ENCODE results near the gene GALNT15.

The GALNT15 gene

DNA sequence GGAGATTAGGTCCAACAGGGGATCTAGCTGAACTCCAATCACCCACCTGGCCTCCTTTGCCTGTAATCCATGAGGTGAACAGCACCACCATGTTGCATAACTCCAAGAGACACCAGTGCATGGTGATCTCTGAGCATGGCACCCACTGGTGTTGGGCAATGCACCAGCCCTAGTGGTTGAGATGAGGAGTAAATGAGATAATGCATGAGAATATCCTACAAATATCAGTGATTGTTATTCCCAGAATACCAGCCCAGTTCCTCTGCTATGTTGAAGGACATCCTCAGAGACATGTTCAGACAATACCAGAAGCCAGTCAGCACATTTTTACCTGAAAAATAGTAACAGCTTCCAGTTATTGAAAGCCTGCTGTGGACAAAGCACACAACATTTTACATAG, 14.7 kb downstream of the GALNT15 start:
- no peak for FAIRE-seq

DNA sequence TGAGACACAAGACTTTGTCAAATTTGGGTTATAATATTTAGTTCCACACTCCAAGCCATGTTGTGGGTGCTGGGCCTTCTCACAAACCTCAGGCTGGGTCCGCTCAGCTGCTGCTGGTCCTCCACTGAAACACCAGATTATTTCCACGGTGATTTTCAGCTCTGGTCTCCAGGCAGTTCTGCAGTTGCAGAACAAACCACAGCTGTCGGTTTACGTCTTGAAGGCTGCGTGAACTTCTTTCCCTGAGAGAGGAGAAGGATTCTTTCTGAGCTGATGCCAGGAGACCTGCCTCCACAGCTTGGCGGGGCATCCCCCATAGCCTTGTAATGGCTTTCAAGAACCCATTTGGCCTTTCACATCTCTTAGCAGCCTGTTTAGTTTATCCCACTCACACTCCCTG, 16.2 kb downstream of the GALNT15 start:
- FAIRE-seq: no peak

DNA sequence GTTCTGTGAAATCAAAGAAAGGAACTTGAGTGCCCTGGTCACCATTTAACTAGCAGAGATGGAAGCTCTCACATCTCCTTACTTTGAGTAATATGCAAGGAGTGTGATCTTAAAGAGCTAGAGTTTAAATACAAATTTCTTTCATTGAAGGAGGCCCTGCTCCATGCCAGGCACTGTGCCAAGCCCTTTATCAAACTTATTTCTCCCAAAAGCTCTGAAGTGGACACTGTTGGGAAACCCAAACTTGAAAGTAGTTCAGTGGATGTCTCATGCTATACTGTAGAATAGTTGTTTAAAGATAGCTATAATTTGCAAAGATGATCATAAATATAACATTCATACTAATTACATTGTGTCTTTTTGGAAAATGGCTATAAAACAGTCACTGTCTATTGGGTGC, 17.1 kb downstream of the GALNT15 start:
- FAIRE-seq: no peak

DNA sequence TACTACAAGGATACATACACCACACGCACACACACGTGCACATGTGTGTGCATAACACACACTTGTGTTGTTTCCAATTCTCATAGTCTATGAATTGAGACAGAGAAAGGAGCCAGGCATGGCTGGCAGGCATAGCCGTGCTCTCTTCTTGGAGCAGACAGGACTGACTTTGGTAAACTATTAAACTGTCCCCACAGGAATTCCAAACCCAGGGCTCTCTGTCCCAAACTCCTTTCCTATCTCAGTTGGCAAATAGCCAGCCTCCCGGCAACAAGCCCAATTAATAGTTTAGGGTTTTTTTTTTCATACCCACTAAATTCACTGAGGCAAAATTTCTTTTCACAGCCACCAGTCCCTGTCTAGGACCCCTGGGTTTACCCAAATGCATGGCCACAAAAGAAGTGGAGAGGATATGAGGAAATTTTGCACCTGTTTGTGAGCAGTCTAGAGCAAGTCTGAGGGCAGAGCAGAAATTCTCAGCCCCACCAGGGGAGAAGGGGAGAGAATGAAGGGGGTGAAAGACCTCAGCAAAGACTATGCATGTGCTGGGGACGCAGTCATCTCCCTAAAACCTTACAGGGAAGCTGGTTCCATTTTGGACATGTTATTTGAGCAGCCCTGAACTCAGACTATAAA, 17.8 kb downstream of the GALNT15 start:
- no peak for FAIRE-seq

DNA sequence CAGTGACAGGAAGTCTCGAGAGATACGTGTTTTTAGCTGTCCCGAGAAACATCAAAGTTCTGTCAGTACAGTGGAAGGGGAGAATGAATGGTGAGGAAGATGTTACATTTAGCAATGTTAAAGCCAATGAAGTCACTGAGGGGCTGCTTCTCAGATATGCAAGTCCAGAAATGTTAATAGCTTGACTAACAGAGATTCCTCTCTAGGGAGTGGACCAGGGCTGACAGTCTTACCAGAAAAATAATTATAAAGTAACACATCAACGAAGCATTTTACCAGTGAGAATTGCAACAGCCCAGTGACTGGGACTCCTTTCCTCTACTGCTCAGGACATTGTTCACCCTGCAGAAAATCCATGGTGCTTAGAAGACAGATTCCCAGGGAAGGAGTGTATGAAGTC, 23.9 kb downstream of the GALNT15 start:
- FAIRE-seq: no peak

DNA sequence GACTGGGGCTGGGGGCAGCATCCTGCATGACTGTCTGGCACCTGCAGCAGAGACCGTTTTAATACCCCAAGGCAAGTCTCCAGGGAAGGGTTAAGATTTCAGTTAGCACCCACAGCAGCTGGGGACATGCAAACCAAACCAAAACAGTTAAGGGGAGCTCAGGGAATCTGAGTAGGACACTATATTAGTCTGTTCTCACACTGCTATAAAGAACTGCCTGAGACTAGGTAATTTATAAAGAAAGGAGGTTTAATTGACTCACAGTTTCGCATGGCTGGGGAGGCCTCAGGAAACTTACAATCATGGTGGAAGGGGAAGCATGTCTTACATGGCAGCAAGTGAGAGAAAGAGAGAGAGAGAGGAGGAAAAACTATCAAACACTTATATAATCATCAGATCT, 25.3 kb downstream of the GALNT15 start:
- FAIRE-seq: no peak

DNA sequence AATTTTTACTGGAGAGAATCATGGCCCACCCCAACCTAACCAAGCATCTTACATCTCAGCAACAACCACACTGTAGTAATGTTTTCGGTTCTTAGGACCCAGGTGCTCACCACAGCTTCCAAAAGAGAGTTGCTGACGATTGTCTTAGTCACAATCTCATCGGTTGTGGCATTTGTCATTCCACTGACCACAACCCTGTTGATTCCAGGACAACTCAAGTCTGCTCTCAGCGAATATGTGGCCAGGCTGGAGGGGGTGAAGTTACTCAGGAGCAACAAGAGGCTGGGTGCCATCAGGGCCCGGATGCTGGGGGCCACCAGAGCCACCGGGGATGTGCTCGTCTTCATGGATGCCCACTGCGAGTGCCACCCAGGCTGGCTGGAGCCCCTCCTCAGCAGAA, 25.9 kb downstream of the GALNT15 start:
- FAIRE-seq: no peak

DNA sequence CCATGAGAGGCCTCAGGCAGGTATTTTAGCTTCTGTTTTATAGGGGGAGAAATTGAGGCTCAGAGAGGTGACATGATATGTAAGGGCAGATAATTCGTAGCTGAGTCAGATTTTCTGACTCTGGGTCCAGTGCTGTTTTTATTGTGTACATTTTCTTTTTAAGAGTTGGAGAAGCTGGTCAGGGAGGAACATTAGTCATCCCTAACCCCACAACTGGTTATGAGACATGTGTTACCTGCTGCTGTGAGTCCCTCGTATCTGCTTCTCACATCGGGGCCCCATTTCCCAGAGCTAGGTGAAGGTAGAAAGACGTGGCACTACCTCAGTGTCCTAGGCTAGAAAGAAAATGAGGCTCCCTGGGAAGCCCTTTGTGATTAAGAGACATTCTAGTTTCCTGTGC, 28.6 kb downstream of the GALNT15 start:
- no peak for FAIRE-seq

DNA sequence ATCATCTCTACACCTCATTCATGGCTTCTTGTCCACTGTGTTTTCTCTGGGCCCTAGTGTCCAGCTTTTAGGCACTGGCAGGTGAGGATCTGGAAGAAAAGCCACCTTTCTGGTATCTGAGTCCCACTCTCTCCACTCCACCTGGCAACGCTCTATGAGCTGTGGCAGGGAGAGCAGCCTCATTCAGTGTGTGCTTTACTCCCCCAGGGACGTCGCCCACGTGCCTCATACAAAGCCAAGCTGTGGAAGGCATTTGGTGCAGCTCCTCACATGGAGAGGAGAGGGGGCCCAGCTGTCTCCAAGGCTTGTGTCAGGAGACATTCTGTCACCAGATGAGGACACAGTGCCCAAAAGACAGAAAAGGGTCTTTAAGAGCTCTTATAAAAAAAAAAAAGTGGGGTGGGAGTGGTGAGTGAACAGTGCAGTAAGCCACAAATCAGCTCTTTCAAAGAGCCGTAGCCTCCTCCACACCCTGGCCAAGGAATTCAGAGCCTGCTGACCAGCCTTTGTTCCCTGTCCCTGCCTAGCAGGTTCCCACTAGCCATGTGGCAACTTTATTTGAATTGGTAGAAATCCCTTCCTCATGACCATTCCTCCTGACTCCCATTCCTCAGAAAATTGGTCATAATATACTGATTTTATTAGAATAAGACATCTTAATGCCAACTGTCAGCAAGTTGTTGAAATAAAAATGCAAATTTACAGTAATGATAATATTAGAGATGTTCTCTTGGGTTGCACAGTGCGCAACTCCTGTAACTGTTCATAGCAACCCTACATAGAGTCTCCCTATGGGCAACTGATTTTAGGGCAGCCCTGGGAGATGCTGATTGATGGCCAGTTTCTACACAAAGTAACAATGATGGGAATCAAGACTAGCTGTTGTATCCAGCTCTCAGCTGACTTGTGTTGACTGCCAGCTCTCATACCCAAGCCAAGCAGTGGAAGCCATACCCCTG, 29.5 kb downstream of the GALNT15 start:
- no peak for FAIRE-seq

DNA sequence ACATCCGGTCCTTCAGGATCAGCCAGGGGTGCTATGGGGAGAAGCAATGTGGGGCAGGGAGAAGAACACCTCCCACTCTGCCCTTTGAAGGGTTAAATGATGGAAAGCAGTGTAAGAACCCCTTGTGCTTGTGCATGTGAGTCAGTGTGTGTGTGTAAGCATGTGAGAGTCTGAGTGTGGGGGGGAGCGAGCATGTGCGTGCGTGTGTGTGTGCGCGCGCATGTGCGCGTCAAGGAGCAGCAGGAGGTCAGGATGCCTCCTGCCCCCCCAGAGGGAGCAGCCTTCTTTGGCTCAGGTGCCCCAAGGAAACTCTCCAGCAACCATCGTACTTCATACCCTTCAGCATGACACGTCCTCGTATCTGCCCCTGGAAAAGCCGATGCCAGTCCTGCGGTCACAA, 30.3 kb downstream of the GALNT15 start:
- FAIRE-seq: no peak

DNA sequence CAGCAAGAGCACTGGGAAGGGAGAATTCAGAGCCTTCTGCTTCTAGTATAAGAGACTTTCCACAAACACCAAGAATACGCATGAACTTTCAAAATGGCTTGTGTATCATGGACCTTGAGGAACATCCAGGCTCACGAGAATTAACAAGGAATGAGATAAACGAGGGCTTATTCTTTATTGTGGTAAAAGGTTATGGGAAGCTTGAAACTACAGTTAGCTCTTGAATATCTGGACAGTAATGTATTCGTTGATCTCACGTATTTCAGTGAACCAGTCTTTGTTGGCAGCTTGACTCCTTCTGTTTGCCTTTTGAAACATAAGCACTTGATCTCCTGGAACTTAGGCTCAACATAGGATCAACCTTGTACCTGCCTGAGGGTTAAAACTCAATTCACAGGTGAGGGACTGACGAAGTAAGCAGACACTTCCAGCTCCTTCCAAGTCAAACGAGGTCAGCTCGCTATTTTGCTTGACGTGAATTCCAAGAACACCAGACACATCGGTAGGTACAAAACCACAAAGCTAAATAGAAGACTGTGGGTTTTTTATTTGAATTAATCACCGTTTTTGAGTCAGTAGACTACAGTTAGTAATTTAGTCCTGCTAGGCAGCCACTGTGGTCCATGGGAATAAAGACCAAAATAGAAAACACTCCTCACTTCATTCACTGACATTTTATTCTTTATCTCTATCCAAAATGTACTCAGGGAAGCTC, 30.8 kb downstream of the GALNT15 start:
- no peak for FAIRE-seq

DNA sequence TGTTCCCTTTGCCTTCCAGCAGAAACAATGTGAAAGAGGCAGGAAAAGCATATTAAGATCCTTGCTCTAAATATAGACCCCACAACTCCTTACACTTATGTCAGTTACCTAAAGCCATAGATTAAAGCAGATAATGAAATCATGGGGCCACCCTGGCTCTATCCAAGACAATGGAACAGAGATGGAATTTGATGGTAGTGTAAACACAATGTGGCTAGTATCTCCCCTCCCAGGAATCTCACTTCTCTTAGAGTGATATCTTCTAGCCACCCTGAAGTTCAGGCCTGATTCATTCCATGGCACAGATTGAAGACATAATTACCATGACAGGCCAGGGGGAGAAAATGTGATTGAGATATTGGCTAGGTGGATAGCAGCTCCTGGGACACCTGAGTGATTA, 32.6 kb downstream of the GALNT15 start:
- FAIRE-seq: no peak

DNA sequence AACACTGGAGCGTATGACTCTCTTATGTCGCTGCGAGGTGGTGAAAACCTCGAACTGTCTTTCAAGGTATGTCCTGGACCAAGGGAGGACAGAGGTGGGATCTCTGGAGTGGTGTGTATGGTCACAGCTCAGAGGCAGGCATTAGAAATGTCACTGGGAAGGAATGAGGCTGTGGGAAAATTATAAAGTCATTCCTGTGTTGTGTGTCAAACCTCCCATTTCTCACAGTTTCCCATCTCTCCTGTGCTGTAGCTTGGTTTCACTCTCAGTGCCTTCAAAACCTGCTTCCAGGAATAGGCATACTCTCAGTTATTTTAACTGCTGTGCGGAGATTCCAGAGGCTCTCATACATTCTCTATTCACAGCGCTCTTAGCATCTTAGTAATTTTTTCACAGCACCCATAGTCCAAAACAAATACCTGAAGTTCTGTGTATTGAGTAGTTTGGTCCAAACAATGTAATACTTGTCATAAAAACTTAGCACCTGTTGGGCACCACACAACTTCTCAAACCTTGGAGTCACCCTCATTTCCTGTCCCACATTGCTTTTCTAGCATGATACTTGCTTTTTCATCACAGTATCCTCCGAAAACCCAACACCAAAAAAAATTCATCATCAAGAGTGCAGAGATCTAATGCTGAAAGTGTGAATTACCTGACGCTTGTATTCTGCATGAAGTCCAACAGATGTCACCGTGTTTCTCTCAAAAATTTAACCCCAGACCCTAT, 36.9 kb downstream of the GALNT15 start:
- no peak for FAIRE-seq

DNA sequence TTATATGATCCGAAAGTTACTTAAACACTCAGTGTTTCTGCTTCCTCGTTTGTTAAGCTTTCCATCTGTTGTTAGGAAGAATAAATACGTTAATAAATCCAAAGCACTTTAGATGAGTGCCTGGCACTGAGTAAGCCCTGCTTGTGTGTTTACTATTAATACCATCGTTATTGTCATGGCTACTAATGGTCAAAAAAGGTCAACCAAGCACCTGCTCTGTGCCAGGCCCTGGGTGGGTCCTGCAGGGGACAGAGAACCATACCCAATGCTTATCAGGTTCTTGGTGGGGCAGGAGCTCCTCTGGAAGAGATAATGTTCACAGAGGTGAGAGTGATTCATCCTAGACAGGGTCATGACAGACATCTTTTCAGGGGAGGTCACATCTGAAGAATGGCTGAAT, 39.9 kb downstream of the GALNT15 start:
- no peak for FAIRE-seq

DNA sequence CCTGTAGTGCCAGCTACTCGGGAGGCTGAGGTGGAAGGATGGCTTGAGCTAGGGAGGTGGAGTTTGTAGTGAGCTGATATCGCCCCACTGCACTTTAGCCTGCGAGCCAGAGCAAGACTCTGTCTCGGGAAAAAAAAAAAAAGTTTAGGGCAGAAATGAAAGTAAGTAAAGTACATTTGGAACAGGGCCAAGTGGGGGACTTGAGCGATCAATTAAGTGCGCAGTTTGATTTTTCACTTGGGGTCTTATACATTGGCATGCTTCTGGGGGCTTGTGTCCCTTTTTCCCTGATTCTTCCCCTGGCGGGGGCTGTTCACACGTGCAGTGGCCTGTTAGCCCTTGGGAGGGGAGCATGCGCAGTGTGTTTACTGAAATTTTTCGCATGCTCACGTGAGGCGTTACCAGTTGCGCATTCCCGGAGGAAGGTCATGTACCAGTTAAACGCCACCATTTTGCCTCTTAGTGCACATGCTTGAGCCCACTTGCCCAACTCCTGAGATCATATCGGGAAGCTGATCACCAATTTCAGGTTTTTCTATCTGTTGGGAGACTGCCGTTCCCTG, 42.0 kb downstream of the GALNT15 start:
- no peak for FAIRE-seq

DNA sequence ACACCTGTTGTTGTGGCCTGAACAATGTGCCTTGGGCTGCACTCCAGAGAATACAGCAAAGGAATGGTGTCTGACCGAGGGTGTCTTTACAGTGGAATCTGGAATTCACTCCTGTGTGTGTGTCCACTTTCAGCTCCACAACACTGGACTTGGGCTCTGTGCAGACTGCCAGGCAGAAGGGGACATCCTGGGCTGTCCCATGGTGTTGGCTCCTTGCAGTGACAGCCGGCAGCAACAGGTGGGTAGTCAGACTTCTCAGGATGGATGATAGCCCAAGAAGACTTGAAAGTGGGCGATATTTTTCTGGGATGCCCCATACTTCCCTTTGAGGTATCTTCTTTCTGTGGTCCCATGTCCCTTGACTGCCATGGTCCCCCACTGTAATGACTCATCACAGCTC, 45.3 kb downstream of the GALNT15 start:
- no peak for FAIRE-seq

DNA sequence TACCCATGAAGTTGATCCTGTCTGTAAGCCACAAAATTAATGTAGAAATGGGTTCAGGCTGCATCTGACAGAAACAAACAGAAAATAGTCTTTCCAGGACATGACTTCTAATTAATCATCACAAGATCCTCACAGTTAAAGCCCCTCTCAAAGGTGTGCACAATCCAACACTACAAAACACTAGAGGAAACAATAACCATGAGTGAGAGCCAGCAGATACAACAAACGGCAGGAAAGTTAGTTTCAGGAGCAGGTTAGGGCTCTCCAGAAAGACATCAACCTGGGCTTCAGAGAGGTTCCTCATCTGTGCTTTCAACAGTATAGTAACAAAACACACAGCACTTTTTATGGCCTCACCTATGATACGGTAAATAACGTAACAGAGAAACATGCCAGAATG, 47.5 kb downstream of the GALNT15 start:
- no peak for FAIRE-seq

DNA sequence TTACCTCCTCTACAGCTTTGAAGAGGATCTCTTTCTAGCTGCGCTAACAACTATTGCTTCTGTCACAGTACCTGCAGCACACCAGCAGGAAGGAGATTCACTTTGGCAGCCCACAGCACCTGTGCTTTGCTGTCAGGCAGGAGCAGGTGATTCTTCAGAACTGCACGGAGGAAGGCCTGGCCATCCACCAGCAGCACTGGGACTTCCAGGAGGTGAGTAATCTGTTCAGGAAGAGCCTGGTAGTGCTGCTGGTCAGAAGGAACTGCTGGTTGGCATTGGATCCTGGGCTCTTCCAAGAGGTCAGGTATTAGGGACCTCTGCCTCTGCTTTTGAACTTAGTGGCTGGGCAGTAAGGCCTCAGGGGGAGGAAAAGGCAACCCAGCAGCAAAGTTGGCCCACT, 48.1 kb downstream of the GALNT15 start:
- FAIRE-seq: no peak

DNA sequence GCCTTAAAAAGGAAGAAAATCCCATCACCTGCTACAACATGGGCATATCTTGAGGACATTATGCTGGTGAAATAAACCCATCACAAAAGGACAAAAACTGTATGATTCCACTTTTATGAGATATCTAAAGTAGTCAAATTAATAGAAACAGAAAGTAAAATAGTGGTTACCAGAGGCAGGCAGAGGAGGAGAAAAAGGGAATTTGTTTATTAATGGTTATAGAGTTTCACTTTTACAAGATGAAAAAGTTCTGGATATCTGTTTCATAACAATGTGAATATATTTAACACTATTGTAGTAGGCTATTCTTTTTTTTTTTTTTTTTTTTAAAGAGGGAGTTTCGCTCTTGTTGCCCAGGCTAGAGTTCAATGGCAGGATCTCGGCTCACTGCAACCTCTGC, 49.8 kb downstream of the GALNT15 start:
- no peak for FAIRE-seq

DNA sequence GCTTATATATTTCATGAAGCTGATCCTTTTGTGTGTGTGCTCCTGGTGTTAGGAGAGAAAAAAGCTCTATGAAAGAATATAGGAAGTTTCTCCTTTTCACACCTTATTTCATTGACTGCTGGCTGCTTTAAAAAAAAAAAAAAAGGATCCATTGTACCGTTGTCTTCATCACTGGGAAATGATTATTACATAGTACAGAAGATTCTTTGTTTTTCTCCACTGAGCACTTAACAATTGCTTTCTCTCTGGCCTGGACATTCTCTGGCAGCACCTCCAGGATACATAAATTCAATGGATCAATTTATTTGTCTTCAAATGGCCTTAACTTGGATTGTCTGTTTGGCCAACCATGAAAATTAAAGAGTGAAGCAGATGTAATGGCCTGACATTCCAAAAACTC, 53.1 kb downstream of the GALNT15 start:
- no peak for FAIRE-seq

DNA sequence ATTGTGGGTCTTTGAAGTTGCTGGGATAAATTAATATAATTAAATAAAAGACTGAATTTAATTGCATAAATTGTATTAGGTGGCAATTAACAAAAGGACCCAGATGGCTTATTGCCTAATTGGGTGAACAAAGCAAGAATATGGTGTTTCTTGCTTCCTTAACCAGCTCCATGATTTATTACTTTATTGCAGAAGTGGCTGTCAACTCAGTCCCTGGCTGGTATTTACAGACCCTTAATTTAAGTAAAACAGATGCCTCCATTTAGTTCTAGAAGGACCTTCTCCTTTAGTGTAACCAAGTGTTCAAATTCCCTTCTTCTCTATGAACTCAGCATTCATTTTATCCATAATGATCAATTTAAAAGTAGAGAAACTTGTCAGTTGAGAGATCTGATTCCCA, 55.2 kb downstream of the GALNT15 start:
- no peak for FAIRE-seq

DNA sequence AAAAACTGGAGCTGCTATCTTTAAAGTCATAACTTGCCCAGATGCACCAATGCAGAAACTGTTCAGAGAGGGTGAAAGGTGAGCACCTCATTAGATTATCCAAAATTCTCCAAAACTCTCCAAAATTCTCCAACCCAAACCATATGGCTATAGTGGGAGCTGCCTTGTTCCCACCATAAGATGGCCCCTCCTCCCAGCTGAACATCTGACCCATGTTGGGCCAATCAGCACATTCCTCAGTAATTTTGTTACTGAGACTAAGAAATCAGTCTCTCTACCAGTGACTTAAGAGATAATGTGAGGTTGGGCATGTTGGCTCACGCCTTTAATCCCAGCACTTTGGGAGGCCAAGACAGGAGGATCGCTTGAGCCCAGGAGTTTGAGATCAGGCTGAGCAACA, 57.5 kb downstream of the GALNT15 start:
- FAIRE-seq: no peak

DNA sequence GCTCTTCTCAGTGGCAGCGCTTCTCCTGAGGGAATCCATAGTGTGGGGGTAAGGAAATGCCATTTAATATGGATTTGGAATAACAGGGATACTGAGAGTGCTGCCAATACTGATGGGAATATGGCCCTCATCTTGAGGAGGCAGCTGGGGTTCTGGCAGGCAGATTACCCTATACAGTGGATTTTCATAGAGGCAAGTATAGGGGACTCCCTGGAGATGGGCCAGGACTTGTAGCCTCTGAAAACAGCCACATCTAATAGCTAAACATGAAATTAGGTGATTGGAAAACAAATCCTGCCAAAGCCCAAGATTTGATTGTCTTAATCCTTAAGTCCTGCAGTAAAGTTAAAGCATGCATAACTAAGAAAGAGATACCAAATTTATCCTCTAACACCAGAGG, 59.3 kb downstream of the GALNT15 start:
- no peak for FAIRE-seq
